ENCODE data around the gene PPIH.

DNA sequence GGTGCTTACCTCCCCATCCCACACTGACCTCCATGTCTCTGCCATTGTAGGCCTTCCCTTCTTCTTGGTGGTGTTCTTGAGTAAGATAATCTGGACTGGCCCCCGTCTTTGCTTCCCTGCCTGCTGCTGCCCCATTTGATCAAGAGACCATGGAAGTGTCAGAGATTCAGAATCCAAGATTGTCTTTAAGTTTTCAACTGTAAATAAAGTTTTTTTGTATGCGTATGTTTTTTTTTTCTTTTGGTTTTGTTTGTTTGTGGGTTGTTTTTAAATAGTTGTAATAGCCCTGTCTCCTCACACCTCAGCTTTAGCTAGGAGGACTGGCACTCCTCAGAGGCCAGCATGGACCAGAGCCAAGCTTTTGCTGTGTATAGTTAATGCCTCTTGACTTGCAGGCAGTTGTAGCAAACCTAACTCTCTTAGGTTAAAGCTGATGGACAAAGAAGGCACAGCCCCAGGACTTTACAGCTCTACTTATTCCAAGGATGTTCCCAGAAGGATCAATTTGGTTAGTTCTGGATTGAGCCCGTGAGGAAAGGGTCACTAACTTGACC lies 18.4 kb downstream of the PPIH start:
- TF ChIP-seq, protein P1, sequence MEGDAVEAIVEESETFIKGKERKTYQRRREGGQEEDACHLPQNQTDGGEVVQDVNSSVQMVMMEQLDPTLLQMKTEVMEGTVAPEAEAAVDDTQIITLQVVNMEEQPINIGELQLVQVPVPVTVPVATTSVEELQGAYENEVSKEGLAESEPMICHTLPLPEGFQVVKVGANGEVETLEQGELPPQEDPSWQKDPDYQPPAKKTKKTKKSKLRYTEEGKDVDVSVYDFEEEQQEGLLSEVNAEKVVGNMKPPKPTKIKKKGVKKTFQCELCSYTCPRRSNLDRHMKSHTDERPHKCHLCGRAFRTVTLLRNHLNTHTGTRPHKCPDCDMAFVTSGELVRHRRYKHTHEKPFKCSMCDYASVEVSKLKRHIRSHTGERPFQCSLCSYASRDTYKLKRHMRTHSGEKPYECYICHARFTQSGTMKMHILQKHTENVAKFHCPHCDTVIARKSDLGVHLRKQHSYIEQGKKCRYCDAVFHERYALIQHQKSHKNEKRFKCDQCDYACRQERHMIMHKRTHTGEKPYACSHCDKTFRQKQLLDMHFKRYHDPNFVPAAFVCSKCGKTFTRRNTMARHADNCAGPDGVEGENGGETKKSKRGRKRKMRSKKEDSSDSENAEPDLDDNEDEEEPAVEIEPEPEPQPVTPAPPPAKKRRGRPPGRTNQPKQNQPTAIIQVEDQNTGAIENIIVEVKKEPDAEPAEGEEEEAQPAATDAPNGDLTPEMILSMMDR (IDR thresholded peaks at IDR 0.05; ENCODE audit: low read depth, low read length, missing input control) = no peak
- TF ChIP-seq YY1 (IDR thresholded peaks at IDR 0.05) (no peak), RAD21 (IDR thresholded peaks at IDR 0.05) (no peak), HNF4G (IDR thresholded peaks at IDR 0.05) (no peak), JUND (IDR thresholded peaks at IDR 0.05) (no peak), FOXA1 (IDR thresholded peaks at IDR 0.05) (no peak), FOXA2 (IDR thresholded peaks at IDR 0.05) (no peak)
- TF ChIP-seq, protein P2, sequence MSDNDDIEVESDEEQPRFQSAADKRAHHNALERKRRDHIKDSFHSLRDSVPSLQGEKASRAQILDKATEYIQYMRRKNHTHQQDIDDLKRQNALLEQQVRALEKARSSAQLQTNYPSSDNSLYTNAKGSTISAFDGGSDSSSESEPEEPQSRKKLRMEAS (IDR thresholded peaks at IDR 0.05) = no peak
- TF ChIP-seq, protein P3, sequence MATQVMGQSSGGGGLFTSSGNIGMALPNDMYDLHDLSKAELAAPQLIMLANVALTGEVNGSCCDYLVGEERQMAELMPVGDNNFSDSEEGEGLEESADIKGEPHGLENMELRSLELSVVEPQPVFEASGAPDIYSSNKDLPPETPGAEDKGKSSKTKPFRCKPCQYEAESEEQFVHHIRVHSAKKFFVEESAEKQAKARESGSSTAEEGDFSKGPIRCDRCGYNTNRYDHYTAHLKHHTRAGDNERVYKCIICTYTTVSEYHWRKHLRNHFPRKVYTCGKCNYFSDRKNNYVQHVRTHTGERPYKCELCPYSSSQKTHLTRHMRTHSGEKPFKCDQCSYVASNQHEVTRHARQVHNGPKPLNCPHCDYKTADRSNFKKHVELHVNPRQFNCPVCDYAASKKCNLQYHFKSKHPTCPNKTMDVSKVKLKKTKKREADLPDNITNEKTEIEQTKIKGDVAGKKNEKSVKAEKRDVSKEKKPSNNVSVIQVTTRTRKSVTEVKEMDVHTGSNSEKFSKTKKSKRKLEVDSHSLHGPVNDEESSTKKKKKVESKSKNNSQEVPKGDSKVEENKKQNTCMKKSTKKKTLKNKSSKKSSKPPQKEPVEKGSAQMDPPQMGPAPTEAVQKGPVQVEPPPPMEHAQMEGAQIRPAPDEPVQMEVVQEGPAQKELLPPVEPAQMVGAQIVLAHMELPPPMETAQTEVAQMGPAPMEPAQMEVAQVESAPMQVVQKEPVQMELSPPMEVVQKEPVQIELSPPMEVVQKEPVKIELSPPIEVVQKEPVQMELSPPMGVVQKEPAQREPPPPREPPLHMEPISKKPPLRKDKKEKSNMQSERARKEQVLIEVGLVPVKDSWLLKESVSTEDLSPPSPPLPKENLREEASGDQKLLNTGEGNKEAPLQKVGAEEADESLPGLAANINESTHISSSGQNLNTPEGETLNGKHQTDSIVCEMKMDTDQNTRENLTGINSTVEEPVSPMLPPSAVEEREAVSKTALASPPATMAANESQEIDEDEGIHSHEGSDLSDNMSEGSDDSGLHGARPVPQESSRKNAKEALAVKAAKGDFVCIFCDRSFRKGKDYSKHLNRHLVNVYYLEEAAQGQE (IDR thresholded peaks at IDR 0.05) = no peak
- TF ChIP-seq, protein P4, sequence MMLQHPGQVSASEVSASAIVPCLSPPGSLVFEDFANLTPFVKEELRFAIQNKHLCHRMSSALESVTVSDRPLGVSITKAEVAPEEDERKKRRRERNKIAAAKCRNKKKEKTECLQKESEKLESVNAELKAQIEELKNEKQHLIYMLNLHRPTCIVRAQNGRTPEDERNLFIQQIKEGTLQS (IDR thresholded peaks at IDR 0.05) = no peak

All from liver (tissue), 3 donors.